GM06990 (cell line): ENCODE measurements around the gene FKBP4.

Experiments
- DNase-seq: peaks from one replicate; pipeline ENCODE4 v3.0.0-alpha.2; 2011; ENCODE audit not compliant: insufficient read length; ENCODE audit errors: extremely low read depth
- H3K27me3 ChIP-seq: replicated peaks from 2 replicates; pipeline ENCODE4 v1.6.0; 2011; ENCODE audit warnings: low read length; ENCODE audit not compliant: control insufficient read depth, insufficient read depth
- H3K36me3 ChIP-seq: 2 replicates; pipeline ENCODE4 v1.5.1; 2011; ENCODE audit warnings: low read length; ENCODE audit not compliant: control insufficient read depth, insufficient read depth
- H3K4me3 ChIP-seq: replicated peaks from 2 replicates; pipeline ENCODE4 v1.5.1; 2011; ENCODE audit warnings: low read depth, mild to moderate bottlenecking, control low read depth, low read length
- CTCF ChIP-seq: IDR thresholded peaks from 2 replicates; pipeline ENCODE4 v1.5.1; 2011; ENCODE audit warnings: low read length, control low read depth, mild to moderate bottlenecking, inconsistent platforms; ENCODE audit not compliant: insufficient read depth, poor library complexity, severe bottlenecking

The FKBP4 gene

DNA sequence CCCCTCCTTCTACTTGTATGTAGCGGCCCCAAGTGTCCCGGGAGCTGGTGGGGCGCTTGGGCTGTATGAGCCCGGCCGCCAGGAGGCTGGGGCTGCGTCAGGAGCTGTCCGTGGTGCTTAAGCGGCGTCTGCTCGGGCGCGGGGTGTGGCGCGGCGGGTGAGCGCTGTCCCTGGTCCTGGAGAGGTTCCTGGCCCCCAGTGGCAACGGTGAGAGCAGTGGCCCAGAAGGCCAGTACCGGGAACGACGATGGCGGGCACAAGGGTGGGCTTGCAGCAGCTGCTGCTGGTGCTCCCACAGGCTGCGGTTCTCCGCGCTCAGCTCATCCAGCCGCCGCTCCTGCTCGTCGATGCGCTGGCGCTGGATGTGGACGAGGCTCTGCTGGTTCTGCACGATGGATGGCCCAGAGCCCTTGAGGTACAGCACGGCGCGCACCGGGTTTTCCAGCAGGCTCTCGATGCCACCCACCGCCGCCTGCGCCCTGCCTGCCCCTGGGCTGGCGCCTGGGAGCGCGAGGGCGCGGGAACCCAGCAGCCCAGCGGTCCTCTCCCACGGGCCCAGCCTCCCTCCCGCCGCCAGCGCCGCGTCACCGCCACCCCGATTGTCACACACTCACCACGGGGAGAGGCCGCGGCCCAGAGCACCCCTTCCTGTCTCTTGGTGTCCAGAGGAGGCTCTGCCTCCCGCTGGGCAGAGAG is 41.9 kb upstream of the FKBP4 start:
- TF ChIP-seq CTCF = no peak
- H3K27me3 ChIP-seq = no peaks in the 10 kb centered on the region; the same call in 1 of the 2 replicates
- no peaks in the 10 kb centered on the region for H3K36me3 ChIP-seq
- H3K4me3 ChIP-seq = no peak overlapping the region
- DNase-seq = peak; percentile 43

GRCh38 chr12:2753536-2753935 is 41.2 kb upstream of the FKBP4 start:
- Histone ChIP-seq H3K36me3 (no peaks in the 10 kb centered on the region), H3K4me3 (no peak overlapping the region), H3K27me3 (no peaks in the 10 kb centered on the region; the same call in 1 of the 2 replicates)
- no peak for TF ChIP-seq CTCF
- DNase-seq = no peak

- DNase-seq = no peak
- no peaks in the 10 kb centered on the region for H3K36me3 ChIP-seq
- TF ChIP-seq CTCF = no peak
- no peak overlapping the region for H3K4me3 ChIP-seq
- no peaks in the 10 kb centered on the region; the same call in 1 of the 2 replicates for H3K27me3 ChIP-seq
These were observed 40.6 kb upstream of the FKBP4 start for GRCh38 chr12:2754208-2754607.

DNA sequence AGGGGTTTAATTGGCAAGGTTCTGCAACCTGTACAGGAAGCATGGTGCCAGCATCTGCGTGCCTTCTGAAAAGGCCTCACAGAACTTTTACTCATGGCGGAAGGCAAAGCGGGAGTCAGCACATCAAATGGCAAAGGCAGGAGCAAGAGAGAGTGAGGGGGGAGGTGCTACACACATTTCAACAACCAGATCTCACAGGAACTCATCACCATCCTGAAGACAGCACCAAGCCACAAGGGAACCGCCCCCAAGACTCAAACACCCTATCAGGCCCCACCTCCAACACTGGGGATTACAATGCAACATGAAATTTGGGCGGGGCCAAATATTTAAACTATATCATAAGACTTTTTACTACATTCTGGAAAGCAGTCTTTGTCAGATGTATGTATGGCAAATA is 38.0 kb upstream of the FKBP4 start:
- H3K27me3 ChIP-seq = peaks cover 1% of the 10 kb centered on the region; the same call in 1 of the 2 replicates
- DNase-seq = no peak
- no peak for TF ChIP-seq CTCF
- no peaks in the 10 kb centered on the region for H3K36me3 ChIP-seq
- H3K4me3 ChIP-seq = no peak overlapping the region

- Histone ChIP-seq H3K27me3 (peaks cover 1% of the 10 kb centered on the region; the same call in 1 of the 2 replicates), H3K4me3 (no peak overlapping the region), H3K36me3 (no peaks in the 10 kb centered on the region)
- no peak for TF ChIP-seq CTCF
- DNase-seq = no peak
These were observed 35.0 kb upstream of the FKBP4 start for GRCh38 chr12:2759733-2760132.
